Measurements from ENCODE around the gene CD207. TPM values are rescaled to one million over a fixed set of nuclear protein-coding genes. Genes with fewer than 3 reads are reported as not detected.

CD207 gene
- total RNA-seq, 3 donors from 2014 or later, result 0.19 to 0.61 TPM; not detected in 1

GRCh38 chr2:70790136-70790828 lies 45.3 kb downstream of the CD207 start, which contains the start of gene FIGLA:
Gene FIGLA (minus strand): TSS chr2:70790643. CDS start chr2:70790638, 5 bp downstream.
- ATAC-seq, result no peak
- H3K9me3 ChIP-seq, result no peaks in the 10 kb centered on the region
- H3K4me3 ChIP-seq, result no peak within 1 kb of the TSS
- no peaks in the 10 kb centered on the region for H3K36me3 ChIP-seq (ENCODE audit: low read depth)
- TF ChIP-seq CTCF (IDR thresholded peaks at IDR 0.05), result no peak
- DNase-seq, result no peak
- no peaks in the 10 kb centered on the region for H3K4me1 ChIP-seq (ENCODE audit: low read depth)
- intact Hi-C loops (cut with DNase I, micrococcal nuclease), result no loop called here

- intact Hi-C loops (cut with DNase I, micrococcal nuclease), result no loop called here
- Histone ChIP-seq H3K36me3 (ENCODE audit: low read depth) (no peaks in the 10 kb centered on the region), H3K4me3 (no peak overlapping the region), H3K4me1 (ENCODE audit: low read depth) (no peaks in the 10 kb centered on the region), H3K9me3 (no peaks in the 10 kb centered on the region)
- TF ChIP-seq CTCF (IDR thresholded peaks at IDR 0.05), result no peak
- DNase-seq (peak in 2 of 3 donors; percentile 48 to 62), ATAC-seq (peak; percentile 34)
Observed at GRCh38 chr2:70789304-70790135, 46.1 kb downstream of the CD207 start.

- Histone ChIP-seq H3K4me3 (no peak overlapping the region), H3K36me3 (ENCODE audit: low read depth) (no peaks in the 10 kb centered on the region), H3K9me3 (no peaks in the 10 kb centered on the region), H3K4me1 (ENCODE audit: low read depth) (no peaks in the 10 kb centered on the region)
- DNase-seq (peak in 1 of 3 donors; percentile 29), ATAC-seq (no peak)
- intact Hi-C loops (cut with DNase I, micrococcal nuclease), result no loop called here
- TF ChIP-seq CTCF (IDR thresholded peaks at IDR 0.05), result no peak
Observed at GRCh38 chr2:70785137-70785911, 50.3 kb downstream of the CD207 start.

GRCh38 chr2:70784320-70784719 lies 51.3 kb downstream of the CD207 start:
- DNase-seq, result no peak
- H3K4me3 ChIP-seq, result no peak overlapping the region
- intact Hi-C loops (cut with DNase I, micrococcal nuclease), result no loop called here
- ATAC-seq, result no peak
- H3K9me3 ChIP-seq, result no peaks in the 10 kb centered on the region
- H3K36me3 ChIP-seq (ENCODE audit: low read depth), result no peaks in the 10 kb centered on the region
- no peaks in the 10 kb centered on the region for H3K4me1 ChIP-seq (ENCODE audit: low read depth)
- TF ChIP-seq CTCF (IDR thresholded peaks at IDR 0.05), result no peak

Other genes starting within 250 kb of the CD207 start
- 1 to 10 TPM in 2 of 3 donors, under 1 TPM in 1; 0.43 to 4.0 (median 1.1) TPM for gene ADD2, start 67.6 kb downstream of the CD207 start, total RNA-seq
- gene FIGLA, start 45.2 kb downstream of the CD207 start, total RNA-seq, result not detected
- gene CLEC4F, start 15.2 kb downstream of the CD207 start, total RNA-seq, result under 1 TPM in 2 of 3 donors, not detected in 1; 0.14 to 0.19 TPM
- under 1 TPM in 1 of 3 donors, not detected in 2; 0.47 TPM for gene VAX2, start 64.8 kb upstream of the CD207 start, total RNA-seq
- not detected for gene ATP6V1B1, start 100.1 kb upstream of the CD207 start, total RNA-seq
- 1 to 10 TPM in 1 of 3 donors, under 1 TPM in 2; 0.23 to 1.8 (median 0.75) TPM for gene ANKRD53, start 142.8 kb upstream of the CD207 start, total RNA-seq
- 10 to 100 TPM; 51.0 to 63.0 (median 51.4) TPM for gene TEX261, start 159.1 kb upstream of the CD207 start, total RNA-seq
- 100 to 1,000 TPM in 1 of 3 donors, 10 to 100 TPM in 2; 64.5 to 105 (median 67.9) TPM for gene NAGK, start 232.8 kb upstream of the CD207 start, total RNA-seq

Measured in mucosa of descending colon (tissue), 3 donors.